Measurements from ENCODE around the gene DFFB. TPM values are rescaled to one million over a fixed set of nuclear protein-coding genes. Genes with fewer than 3 reads are reported as not detected.

Gene DFFB
- total and polyA plus RNA-seq, 9 donors: 6.8 to 12.8 (median 8.4) TPM

GRCh38 chr1:3821447-3821846 is 35.8 kb upstream of the DFFB start:
- Histone ChIP-seq H3K36me3 (no peaks in the 10 kb centered on the region), H3K4me1 (ENCODE audit: insufficient read depth) (no peaks in the 10 kb centered on the region), H3K4me3 (no peak overlapping the region), H3K27ac (no peak overlapping the region), H3K9me3 (no peaks in the 10 kb centered on the region), H3K27me3 (no peaks in the 10 kb centered on the region)
- 76 to 88% (median 82%) methylated on average over 13 of the region's 13 CpGs for WGBS, 3 donors
- no peak for DNase-seq
- TF ChIP-seq EP300 (IDR thresholded peaks at IDR 0.05) (no peak), CTCF (IDR thresholded peaks at IDR 0.05) (no peak), POLR2A (IDR thresholded peaks at IDR 0.05) (no peak)
- intact Hi-C loops (cut with DNase I): no loop called here

GRCh38 chr1:3821908-3822307 is 35.4 kb upstream of the DFFB start:
- intact Hi-C loops (cut with DNase I): no loop called here
- no peaks in the 10 kb centered on the region for H3K36me3 ChIP-seq
- TF ChIP-seq POLR2A (IDR thresholded peaks at IDR 0.05) (no peak), EP300 (IDR thresholded peaks at IDR 0.05) (no peak), CTCF (IDR thresholded peaks at IDR 0.05) (no peak)

DNA sequence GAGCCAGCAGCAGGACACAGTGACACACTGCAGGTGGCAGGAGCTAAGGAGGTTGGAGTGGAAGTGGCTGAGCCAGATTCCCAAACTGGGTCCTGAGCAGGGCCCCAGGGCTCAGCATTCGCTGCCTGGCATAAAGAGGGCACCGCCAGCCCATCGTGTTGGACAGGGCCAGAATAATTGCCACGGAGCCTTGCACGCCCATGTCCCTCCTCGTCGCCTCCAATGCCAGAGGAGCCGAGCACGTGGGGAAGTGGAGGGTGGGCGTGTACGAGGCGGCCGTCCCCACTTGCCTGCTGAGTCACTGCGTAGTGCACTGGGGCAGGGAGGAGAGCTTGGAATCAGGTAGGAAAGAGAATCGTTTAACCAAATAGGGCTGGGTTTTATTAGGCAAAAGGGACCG is 34.9 kb upstream of the DFFB start:
- Histone ChIP-seq H3K27me3 (no peaks in the 10 kb centered on the region), H3K9me3 (no peaks in the 10 kb centered on the region), H3K4me1 (ENCODE audit: insufficient read depth) (no peaks in the 10 kb centered on the region), H3K27ac (no peak overlapping the region), H3K36me3 (no peaks in the 10 kb centered on the region), H3K4me3 (no peak overlapping the region)
- intact Hi-C loops (cut with DNase I): no loop called here
- 82 to 86% (median 86%) methylated on average over 16 of the region's 16 CpGs for WGBS, 3 donors
- no peak for TF ChIP-seq EP300 (IDR thresholded peaks at IDR 0.05)
- no peak for TF ChIP-seq POLR2A (IDR thresholded peaks at IDR 0.05)
- no peak for TF ChIP-seq CTCF (IDR thresholded peaks at IDR 0.05)
- no peak for DNase-seq

More at GRCh38 chr1:3821908-3822307, 35.4 kb upstream of the DFFB start:
- no peaks in the 10 kb centered on the region for H3K27me3 ChIP-seq
- H3K9me3 ChIP-seq: no peaks in the 10 kb centered on the region
- no peak for DNase-seq
- no peaks in the 10 kb centered on the region for H3K4me1 ChIP-seq (ENCODE audit: insufficient read depth)
- 87 to 88% (median 87%) methylated on average over 15 of the region's 15 CpGs for WGBS, 3 donors
- no peak overlapping the region for H3K27ac ChIP-seq
- H3K4me3 ChIP-seq: no peak overlapping the region

DNA sequence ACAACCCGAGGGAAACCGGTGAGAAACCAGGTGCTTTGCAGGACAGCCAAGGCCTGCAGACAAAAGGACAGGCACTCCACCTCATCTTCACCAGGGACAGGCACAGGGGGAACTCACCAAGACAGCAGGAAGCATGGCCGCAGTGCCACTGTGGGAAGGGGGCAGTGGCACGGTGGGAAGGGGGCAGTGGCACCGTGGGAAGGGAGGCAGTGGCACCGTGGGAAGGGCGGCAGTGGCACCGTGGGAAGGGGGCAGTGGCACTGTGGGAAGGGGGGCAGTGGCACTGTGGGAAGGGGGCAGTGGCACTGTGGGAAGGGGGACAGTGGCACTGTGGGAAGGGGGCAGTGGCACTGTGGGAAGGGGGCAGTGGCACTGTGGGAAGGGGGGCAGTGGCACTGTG is 32.6 kb upstream of the DFFB start:
- 77 to 80% (median 79%) methylated on average over 4 to 8 of the region's 8 CpGs for WGBS, 3 donors

DNA sequence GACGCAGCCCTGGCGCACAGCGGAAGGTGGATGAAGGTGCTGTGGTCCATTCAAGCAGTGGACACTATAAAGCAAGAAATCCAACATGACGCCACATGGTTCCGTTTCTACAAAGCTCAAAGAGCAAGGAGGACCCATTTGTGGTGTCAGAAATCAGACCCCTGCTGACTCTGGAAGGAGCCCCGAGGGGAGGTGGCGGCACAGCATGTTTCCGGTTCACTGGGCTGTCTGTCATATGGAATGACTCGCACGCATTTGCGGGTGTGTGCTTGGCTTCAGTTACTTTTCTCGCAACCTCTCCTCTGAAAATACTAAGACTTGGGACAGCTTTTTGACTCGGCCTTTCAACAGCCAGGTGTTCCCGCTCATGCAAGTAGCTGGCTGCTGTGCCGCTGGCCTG is 31.9 kb upstream of the DFFB start:
- H3K4me1 ChIP-seq (ENCODE audit: insufficient read depth): no peaks in the 10 kb centered on the region
- H3K27me3 ChIP-seq: no peaks in the 10 kb centered on the region
- 80 to 88% (median 84%) methylated on average over 15 of the region's 15 CpGs for WGBS, 3 donors
- TF ChIP-seq CTCF (IDR thresholded peaks at IDR 0.05) (no peak), EP300 (IDR thresholded peaks at IDR 0.05) (no peak), POLR2A (IDR thresholded peaks at IDR 0.05) (no peak)
- H3K4me3 ChIP-seq: no peak overlapping the region
- DNase-seq: no peak
- H3K36me3 ChIP-seq: no peaks in the 10 kb centered on the region
- H3K27ac ChIP-seq: no peak overlapping the region
- no peaks in the 10 kb centered on the region for H3K9me3 ChIP-seq
- intact Hi-C loops (cut with DNase I): no loop called here

More for the DNA sequence above, 32.6 kb upstream of the DFFB start:
- Histone ChIP-seq H3K27ac (no peak overlapping the region), H3K4me3 (no peak overlapping the region), H3K4me1 (ENCODE audit: insufficient read depth) (no peaks in the 10 kb centered on the region), H3K9me3 (no peaks in the 10 kb centered on the region), H3K27me3 (no peaks in the 10 kb centered on the region), H3K36me3 (no peaks in the 10 kb centered on the region)
- TF ChIP-seq POLR2A (IDR thresholded peaks at IDR 0.05) (no peak), EP300 (IDR thresholded peaks at IDR 0.05) (no peak)
- intact Hi-C loops (cut with DNase I): no loop called here
- DNase-seq: no peak
